Measurements from ENCODE around the gene MPP2.
A peak's percentile ranks its signal among the peaks of the same experiment; 100 is the strongest.
"Not testable (repeated sequence)": the region's sequence is repeated elsewhere in the genome, so short reads cannot be mapped to it uniquely, and the experiment has no call there.

Gene MPP2

GRCh38 chr17:43873815-43874214, 33.5 kb downstream of the MPP2 start:
- no peak for DNase-seq

GRCh38 chr17:43873091-43873490, 34.2 kb downstream of the MPP2 start:
- DNase-seq = no peak

GRCh38 chr17:43871946-43872690, 35.2 kb downstream of the MPP2 start:
- DNase-seq = no peak

- DNase-seq = not testable (repeated sequence)
Measured at GRCh38 chr17:43869031-43869430, 38.3 kb downstream of the MPP2 start.

- DNase-seq = peak; percentile 66 to 82 (median 76)
Measured at GRCh38 chr17:43868226-43868994, 38.9 kb downstream of the MPP2 start.

- no peak for DNase-seq
Measured at GRCh38 chr17:43864161-43864984, 43.0 kb downstream of the MPP2 start.

GRCh38 chr17:43861960-43862359, 45.4 kb downstream of the MPP2 start:
- DNase-seq = no peak

- peak in 1 of 4 experiments; percentile 17 for DNase-seq
Measured at GRCh38 chr17:43860927-43861622, 46.3 kb downstream of the MPP2 start.

GRCh38 chr17:43860077-43860725, 47.1 kb downstream of the MPP2 start:
- DNase-seq = no peak

GRCh38 chr17:43857957-43858600, 49.3 kb downstream of the MPP2 start:
- no peak for DNase-seq

GRCh38 chr17:43857141-43857540, 50.2 kb downstream of the MPP2 start:
- no peak for DNase-seq

GRCh38 chr17:43856141-43856540, 51.2 kb downstream of the MPP2 start:
- DNase-seq = no peak

GRCh38 chr17:43855061-43855460, 52.3 kb downstream of the MPP2 start:
- no peak for DNase-seq

GRCh38 chr17:43854498-43854897, 52.8 kb downstream of the MPP2 start:
- no peak for DNase-seq

- DNase-seq = no peak
Measured at GRCh38 chr17:43853546-43853945, 53.8 kb downstream of the MPP2 start.

- DNase-seq = no peak
Measured at GRCh38 chr17:43852571-43852970, 54.8 kb downstream of the MPP2 start.

GRCh38 chr17:43849116-43849515, 58.2 kb downstream of the MPP2 start:
- DNase-seq = no peak

- DNase-seq = no peak
Measured at GRCh38 chr17:43848601-43849000, 58.7 kb downstream of the MPP2 start.

- peak; percentile 63 to 86 (median 77) for DNase-seq
Measured at GRCh38 chr17:43846963-43847371, 60.4 kb downstream of the MPP2 start, which contains the start of gene CD300LG. CD300LG (plus strand) TSS chr17:43847176; CDS start chr17:43847217, 41 bp downstream.

- peak; percentile 79 to 91 (median 88) for DNase-seq
Measured at GRCh38 chr17:43846221-43846712, 61.1 kb downstream of the MPP2 start.

- DNase-seq = no peak
Measured at GRCh38 chr17:43845766-43846165, 61.6 kb downstream of the MPP2 start.

Data from suppressor macrophage (primary cell).